Ovary (tissue), 9 donors: Measurements from ENCODE around the gene SLC25A47. TPM values are rescaled to one million over a fixed set of nuclear protein-coding genes. Genes with fewer than 3 reads are reported as not detected.

Experiments
- DNase-seq, 5 donors: peaks; one replicate each; pipeline ENCODE4 v3.0.0-alpha.2; 2019 to 2020
- H3K27ac ChIP-seq, 2 donors: fragments of 200-600 bp; one replicate each; pipeline versions ENCODE4 v1.5.1 to v1.8.0; 2019 to 2022
- H3K27me3 ChIP-seq: fragments of 200-600 bp; one replicate; pipeline ENCODE4 v1.8.0; 2022
- H3K36me3 ChIP-seq: fragments of 200-600 bp; sonication (generic); one replicate; pipeline ENCODE4 v1.5.1; 2019
- H3K4me1 ChIP-seq: one replicate; pipeline ENCODE4 v1.8.1; 2013; ENCODE audit warnings: mild to moderate bottlenecking, moderate library complexity; ENCODE audit not compliant: insufficient read depth
- H3K4me3 ChIP-seq: fragments of 200-600 bp; sonication (generic); one replicate; pipeline ENCODE4 v1.5.1; 2017
- H3K9me3 ChIP-seq, 2 donors: fragments of 200-600 bp in 1 of 2; sonication (generic) in 1 of 2; one replicate each; pipeline versions ENCODE4 v1.5.1 to v1.8.1; 2013 to 2019; ENCODE audit warnings: mild to moderate bottlenecking in 1 of 2, moderate library complexity in 1 of 2
- CTCF ChIP-seq, 3 donors: fragments of 450-650 bp in 2 of 3; fragments of 200-600 bp in 1 of 3; IDR thresholded peaks; one replicate each; pipeline versions ENCODE4 v1.5.1 to v1.8.0; 2016 to 2022; ENCODE audit warnings: antibody characterized with exemption in 3 of 3, mild to moderate bottlenecking in 1 of 3
- EP300 ChIP-seq: sonication (generic); formaldehyde crosslinking; IDR thresholded peaks from one replicate; pipeline ENCODE4 v1.6.1; 2017; ENCODE audit warnings: antibody characterized with exemption
- POLR2A ChIP-seq: fragments of 450-650 bp; IDR thresholded peaks from one replicate; pipeline ENCODE4 v1.6.1; 2017; ENCODE audit warnings: antibody characterized with exemption, mild to moderate bottlenecking, moderate library complexity
- WGBS, 3 donors: extraction: QIAGEN DNeasy Blood & Tissue Kit in 1 of 3; methylation state at CpG; one replicate each; pipeline versions ENCODE4 v1.1.5 to v1.1.7; 2013 to 2017; 5-methylcytosine and 5-hydroxymethylcytosine counted together
- intact Hi-C, 4 donors: fragments of 100-400 bp; cut with DNase I; formaldehyde crosslinking; loops; one replicate each; pipeline versions ENCODE4 v1.11.0 to v1.15.1; 2022 to 2023
- polyA plus RNA-seq, 2 donors: library from polyadenylated mRNA; stranded (reverse); fragments of 200-250 nt in 1 of 2; fragments of 350-450 nt in 1 of 2; fragmentation: Illumina TruSeq in 1 of 2; extraction: RNeasy Lipid Tissue Mini Kit (QIAGEN cat#74804) in 1 of 2; gene quantifications; one replicate each; pipeline ENCODE4 v1.2.3, GENCODE V29; 2013 to 2014
- total RNA-seq, 7 donors: library from RNA; depleted of rRNA in 2 of 7; stranded (reverse); fragments of >200 nt in 2 of 7; fragmentation: NEBNext Ultra II Directional in 3 of 7; extraction: Animal tissue kit (Norgen Biotek cat#: 25700) in 3 of 7; gene quantifications; one replicate each; pipeline versions ENCODE4 v1.1.0 to v1.2.4, GENCODE V29; 2016 to 2023
- donor health status: DM: no; HTN: no; CAD: no; lungs with moderate emphysema.
- donor health status: DM: no; HTN: no; CAD: no.
- donor health status: Bipolar disorder and iron deficiency.
- donor health status: DM: yes; HTN: yes; CAD: no.
- donor health status: DM: no; HTN: no; CAD: no.
- donor health status: DM: yes; HTN: yes; CAD: no.

The SLC25A47 gene
- total and polyA plus RNA-seq, 9 donors: not detected

DNA sequence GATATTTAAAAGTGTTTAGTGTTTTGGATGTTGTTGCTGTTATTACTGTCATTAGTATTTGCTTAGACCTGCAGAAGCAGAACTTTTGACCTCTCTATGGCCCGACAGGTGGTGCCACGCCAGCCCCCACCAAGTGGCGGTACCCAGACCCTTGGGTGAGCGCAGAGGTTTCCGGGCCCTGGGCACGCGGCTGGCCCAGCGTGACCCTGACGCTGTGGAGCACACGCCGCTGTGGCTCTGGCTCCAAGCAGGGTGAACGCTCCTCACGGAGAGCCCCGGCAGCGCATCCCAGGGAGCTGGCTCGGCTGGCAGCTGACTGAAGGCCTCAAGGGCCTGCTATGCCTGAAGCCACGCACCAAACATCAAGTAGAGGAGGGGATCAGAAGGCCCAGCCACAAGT, 22.6 kb downstream of the SLC25A47 start:
- Histone ChIP-seq H3K4me1 (no peaks in the 10 kb centered on the region), H3K27ac (no peak overlapping the region), H3K36me3 (no peaks in the 10 kb centered on the region), H3K4me3 (no peak overlapping the region), H3K9me3 (no peaks in the 10 kb centered on the region), H3K27me3 (no peaks in the 10 kb centered on the region)
- no peak for DNase-seq
- no peak for TF ChIP-seq CTCF (IDR thresholded peaks at IDR 0.05)
- TF ChIP-seq POLR2A: no peak
- no peak for TF ChIP-seq EP300
- WGBS, 3 donors: 94 to 97% (median 94%) methylated on average over 17 of the region's 17 CpGs
- intact Hi-C loops: no loop called here

GRCh38 chr14:100346306-100347091, 23.4 kb downstream of the SLC25A47 start:
- Histone ChIP-seq H3K9me3 (no peaks in the 10 kb centered on the region), H3K27me3 (no peaks in the 10 kb centered on the region), H3K36me3 (no peaks in the 10 kb centered on the region), H3K4me3 (no peak overlapping the region), H3K4me1 (no peaks in the 10 kb centered on the region), H3K27ac (no peak overlapping the region)
- intact Hi-C loops: no loop called here
- DNase-seq: no peak
- 89 to 90% (median 89%) methylated on average over 12 of the region's 12 CpGs for WGBS, 3 donors
- TF ChIP-seq POLR2A (no peak), CTCF (IDR thresholded peaks at IDR 0.05) (no peak), EP300 (no peak)

DNA sequence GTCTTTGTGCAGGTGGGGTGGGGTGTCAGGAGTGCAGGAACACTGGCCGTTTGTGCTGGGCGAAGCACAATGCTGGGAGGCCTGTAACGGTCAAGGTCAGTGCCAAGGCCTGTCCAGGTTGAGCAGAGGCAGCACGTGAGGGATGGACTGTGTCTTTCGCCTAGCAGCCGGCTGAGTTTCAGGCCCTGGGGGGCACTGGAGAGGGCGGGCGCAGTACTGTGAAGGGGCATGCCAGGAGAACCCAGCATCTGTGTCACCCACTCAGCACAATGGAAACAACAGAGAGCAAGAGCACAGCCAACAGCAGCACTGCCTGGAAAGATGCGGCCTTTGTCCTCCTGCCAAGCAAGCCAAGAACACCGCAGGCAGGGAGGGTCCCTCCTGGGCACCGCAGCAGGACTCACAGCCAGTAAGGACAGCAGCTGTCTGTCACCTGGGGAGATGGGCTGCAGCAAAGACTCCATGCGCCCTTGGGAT, 25.2 kb downstream of the SLC25A47 start:
- no peak for DNase-seq
- WGBS, 3 donors: 54 to 76% (median 60%) methylated on average over 12 of the region's 12 CpGs
- Histone ChIP-seq H3K9me3 (no peaks in the 10 kb centered on the region), H3K4me1 (no peaks in the 10 kb centered on the region), H3K4me3 (no peak overlapping the region), H3K36me3 (no peaks in the 10 kb centered on the region), H3K27me3 (no peaks in the 10 kb centered on the region), H3K27ac (no peak overlapping the region)
- TF ChIP-seq CTCF (IDR thresholded peaks at IDR 0.05): no peak
- no peak for TF ChIP-seq EP300
- no peak for TF ChIP-seq POLR2A
- intact Hi-C loops: no loop called here

DNA sequence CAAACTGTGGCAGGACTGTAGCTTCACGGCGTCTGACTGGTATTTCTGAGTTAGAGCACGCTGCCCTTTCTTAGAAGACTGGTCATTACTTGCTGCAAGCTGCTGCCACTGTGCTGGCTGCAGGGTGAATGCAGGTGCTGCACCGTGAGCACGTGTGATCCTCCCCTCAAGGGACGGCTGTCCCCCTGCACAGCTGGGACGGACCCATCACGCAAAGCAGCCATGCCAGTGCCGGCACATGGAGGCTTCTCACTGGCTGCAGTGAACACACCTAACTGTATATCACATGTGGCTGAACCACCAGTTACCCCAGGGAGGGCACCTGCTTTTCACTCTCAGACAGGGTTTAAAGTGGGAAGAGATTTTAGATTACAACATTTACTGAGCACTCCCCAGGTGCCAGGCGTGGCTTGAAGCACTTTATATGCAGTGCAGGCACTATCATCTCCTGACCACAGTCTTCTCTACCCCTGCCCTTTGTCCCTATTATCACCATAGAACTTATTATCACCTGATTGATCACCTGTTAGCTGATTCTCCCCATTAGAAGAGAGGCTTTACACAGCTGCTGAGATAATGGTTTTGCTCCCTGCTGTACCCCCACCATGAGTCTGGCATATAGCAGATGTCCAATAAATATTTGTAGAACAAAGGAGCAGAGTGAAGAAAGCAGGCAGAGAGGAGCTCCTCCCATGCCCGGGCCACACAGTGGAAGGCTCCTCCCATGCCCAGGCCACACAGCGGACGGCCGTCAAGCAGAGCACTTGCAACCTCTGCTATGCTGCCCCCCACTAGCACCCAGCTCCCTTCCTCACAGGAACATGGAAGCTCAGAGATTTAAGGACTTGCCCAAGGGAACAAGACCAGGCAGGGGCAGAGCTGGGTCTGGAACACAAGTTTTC, 25.9 kb downstream of the SLC25A47 start:
- H3K27me3 ChIP-seq: no peaks in the 10 kb centered on the region
- no peaks in the 10 kb centered on the region for H3K9me3 ChIP-seq
- no peak overlapping the region for H3K27ac ChIP-seq
- no peak overlapping the region for H3K4me3 ChIP-seq
- no peaks in the 10 kb centered on the region for H3K36me3 ChIP-seq
- intact Hi-C loops: no loop called here
- no peak for TF ChIP-seq EP300
- no peak for TF ChIP-seq POLR2A
- TF ChIP-seq CTCF (IDR thresholded peaks at IDR 0.05): no peak
- DNase-seq: no peak
- 85 to 88% (median 87%) methylated on average over 14 of the region's 14 CpGs for WGBS, 3 donors
- H3K4me1 ChIP-seq: no peaks in the 10 kb centered on the region
